NCI-H2196 treated with DMSO at 0.1 percent for 48 hours (cell line): ENCODE data around the gene CCDC80.
"Not testable (repeated sequence)": the region's sequence is repeated elsewhere in the genome, so short reads cannot be mapped to it uniquely, and the experiment has no call there.

Experiments
- DNase-seq: peaks from one replicate; lab custom pipeline; 2025; ENCODE audit not compliant: unreplicated experiment; lab: John Stamatoyannopoulos, UW

CCDC80 gene

DNA sequence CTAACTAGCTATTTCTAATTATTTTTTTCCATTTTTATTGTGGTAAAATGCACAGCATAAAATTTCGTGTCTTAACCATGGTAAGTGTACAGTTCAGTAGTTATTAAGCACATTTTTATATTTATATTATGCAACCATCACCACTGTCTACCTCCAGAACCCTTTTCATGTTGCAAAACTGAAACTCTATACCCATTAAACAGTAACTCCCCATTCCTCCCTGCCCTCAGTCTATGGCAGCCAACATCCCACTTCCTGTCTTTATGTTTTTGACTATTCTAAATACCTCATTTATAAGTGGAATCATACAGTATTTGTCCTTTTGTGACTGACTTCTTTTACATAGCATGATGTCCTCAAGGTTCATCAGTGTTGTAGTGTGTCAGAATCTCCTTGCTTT is 53.6 kb downstream of the CCDC80 start:
- no peak for DNase-seq

DNA sequence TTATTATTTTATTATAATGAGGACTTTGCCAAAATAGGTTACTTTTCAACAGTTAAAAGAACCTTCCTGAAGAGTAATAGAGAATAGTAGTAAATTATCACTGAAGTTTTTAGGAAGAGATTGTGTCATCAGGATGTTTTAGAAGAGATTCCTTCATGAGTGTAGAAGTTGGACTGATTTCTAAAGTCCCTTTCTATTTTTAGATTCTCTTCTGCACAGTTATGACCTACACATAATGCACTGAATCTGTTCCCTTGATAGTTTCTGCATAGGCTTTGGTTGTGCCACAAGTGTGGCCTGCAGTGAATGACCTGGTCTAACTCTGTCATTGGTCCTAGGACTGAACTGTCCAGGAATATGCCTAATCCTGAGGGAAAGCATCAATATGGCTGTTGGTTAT is 55.2 kb downstream of the CCDC80 start:
- DNase-seq = no peak

DNA sequence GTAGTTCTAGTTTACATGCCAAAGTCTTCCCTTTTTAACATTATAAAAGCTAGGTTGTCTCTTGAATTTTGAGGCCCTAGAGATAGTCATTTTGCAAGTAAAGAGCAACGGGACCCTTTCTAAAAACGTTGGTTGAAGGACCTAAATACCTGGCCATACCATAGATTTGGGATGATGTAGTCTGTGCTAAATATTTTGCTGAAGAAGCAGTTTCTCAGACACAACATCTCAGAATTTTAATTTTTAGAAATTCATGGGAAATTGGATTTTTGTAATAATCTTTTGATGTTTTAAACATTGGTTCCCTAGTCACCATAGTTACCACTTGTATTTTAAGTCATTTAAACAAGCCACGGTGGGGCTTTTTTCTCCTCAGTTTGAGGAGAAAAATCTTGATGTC is 57.8 kb downstream of the CCDC80 start:
- DNase-seq = no peak

DNA sequence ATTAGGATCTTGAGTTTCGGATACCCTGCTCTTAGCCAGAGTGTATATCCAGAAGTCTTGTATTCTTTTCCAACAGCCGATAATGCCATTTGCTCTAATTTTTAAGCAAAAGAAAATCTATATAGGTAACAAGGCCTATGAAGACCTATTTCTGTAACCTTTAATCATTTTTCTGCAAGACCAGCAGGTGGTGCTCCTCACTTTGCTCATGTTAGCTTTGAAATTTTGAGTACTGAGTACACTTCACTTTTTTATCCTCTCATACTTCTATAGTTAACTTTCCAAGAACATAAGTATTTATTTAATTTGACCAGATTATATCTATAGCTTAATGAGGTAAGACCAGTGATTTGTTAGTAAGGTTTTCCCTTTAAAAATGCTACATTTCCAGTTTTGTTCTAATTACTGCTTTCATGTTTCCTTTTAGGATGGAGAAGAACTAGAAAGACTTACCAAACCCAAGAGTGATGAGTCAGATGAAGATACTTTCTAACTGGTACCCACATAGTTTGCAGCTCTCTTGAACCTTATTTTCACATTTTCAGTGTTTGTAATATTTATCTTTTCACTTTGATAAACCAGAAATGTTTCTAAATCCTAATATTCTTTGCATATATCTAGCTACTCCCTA is 58.6 kb downstream of the CCDC80 start:
- DNase-seq = peak; percentile 58

DNA sequence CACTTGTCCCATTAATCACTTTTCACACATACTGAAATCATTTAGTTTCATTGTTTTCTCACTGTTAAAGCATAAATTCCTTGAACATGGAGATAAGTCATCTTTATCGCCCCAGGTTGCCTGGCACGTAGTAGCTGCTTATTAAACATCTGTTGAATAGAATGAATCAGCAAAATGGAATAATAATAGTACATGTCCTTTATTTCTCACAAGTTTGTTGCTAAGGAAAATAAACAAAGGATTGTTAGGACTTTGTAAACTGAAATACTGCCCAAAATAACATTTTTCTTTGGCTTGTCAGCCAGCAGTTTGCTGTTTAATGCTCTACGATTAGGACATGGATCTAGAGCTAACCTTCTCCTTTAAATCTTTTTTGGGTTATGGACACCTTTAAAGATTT is 61.2 kb downstream of the CCDC80 start:
- DNase-seq = no peak

DNA sequence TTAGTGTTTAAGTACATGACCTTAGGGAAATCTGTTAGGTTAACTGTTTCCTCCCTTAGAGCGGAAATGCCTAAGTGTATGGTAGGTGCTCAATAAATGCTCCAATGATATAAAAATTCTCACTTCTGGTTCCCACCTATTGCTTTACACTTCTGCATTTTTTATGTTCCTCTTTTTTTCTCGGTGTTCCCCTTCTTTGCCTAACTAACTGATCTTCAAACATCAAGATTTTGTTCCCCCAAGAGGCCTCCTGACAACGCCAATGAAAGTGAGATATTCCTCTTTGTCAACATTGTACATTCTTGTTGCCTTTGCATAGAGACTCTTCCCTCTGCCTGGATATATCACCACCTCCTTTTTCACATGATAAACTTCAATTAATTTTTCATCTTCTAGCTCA is 61.7 kb downstream of the CCDC80 start:
- DNase-seq = no peak

DNA sequence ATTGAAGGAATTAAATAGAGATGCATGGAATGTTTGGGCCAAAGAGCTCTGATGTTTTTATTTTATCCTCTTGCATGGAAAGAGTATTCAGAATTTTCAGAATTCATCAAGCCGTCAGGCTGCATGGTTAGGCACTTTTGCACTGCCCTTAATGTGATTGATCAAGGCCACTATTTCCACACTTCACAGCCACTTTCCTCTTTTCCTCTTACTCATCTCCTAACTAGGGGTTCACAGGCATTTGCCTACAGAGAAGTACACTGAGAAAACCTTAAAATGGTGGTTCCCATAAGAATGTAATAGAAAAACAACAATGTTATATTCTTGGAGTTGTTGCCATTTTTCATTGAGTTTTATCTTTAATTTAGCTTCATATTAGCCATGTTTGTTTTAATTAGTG is 68.2 kb downstream of the CCDC80 start:
- DNase-seq = no peak

DNA sequence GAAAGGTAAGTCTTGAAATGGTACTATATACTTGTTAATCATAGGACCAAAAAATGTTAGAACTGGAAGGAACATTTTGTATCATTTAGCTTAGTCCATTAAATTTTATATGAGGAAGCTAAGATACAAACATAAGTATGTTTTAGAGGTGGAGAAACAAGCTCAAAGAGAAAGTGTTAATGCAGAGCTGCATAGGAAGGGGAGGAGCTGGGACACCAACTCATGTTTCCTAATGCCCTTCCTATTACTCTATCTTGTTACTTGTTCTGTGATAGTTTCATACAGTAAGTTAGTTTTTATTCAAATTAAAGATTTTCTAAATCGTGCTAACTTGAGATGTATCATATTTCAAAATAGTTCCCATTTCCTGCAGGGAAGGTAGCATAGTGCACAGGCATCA is 71.7 kb downstream of the CCDC80 start:
- no peak for DNase-seq

DNA sequence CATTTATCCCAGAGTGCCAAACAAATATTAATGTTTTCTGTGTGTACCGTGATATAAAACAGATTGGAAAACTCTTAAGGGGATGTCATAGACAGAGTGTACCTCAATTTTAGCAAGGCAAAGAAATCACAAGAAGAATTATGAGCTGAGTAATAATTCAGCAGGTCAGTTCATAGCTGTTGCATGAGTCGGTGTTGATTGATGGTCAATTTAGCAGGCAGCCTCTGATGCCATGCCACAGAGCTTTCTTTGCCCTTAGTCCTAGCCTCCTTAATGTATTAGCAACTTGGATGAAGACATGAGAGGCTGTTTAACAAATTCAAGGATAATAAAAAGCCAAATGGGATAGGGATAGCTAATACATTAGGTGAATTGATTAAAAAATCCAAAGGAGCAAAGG is 72.3 kb downstream of the CCDC80 start:
- DNase-seq = no peak

DNA sequence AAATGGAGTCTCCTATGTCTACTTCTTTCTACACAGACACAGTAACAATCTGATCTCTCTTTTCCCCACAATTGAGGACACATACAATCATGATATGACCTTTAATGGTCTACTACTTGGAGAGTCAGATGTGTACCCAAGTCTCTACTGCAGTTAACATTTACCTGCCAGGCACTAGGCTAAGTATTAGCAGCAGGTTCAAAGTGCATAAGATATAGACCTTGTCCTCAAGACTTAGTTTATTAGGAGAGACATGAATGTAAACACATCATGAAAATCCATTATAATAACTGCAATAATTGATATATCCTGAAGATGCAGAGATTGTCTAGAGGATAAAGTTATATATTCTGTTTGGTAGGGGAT is 76.0 kb downstream of the CCDC80 start:
- DNase-seq = no peak

DNA sequence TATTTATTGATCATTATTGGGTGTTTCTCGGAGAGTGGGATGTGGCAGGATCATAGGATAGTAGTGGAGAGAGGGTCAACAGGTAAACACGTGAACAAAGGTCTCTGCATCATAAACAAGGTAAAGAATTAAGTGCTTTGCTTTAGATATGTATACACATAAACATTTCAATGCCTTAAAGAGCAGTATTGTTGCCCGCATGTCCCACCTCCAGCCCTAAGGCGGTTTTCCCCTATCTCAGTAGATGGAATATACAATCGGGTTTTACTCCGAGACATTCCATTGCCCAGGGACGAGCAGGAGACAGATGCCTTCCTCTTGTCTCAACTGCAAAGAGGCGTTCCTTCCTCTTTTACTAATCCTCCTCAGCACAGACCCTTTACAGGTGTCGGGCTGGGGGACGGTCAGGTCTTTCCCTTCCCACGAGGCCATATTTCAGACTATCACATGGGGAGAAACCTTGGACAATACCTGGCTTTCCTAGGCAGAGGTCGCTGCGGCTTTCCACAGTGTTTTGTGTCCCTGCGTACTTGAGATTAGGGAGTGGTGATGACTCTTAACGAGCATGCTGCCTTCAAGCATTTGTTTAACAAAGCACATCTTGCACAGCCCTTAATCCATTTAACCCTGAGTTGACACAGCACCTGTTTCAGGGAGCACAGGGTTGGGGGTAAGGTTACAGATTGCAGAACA is 76.5 kb downstream of the CCDC80 start:
- not testable (repeated sequence) for DNase-seq

DNA sequence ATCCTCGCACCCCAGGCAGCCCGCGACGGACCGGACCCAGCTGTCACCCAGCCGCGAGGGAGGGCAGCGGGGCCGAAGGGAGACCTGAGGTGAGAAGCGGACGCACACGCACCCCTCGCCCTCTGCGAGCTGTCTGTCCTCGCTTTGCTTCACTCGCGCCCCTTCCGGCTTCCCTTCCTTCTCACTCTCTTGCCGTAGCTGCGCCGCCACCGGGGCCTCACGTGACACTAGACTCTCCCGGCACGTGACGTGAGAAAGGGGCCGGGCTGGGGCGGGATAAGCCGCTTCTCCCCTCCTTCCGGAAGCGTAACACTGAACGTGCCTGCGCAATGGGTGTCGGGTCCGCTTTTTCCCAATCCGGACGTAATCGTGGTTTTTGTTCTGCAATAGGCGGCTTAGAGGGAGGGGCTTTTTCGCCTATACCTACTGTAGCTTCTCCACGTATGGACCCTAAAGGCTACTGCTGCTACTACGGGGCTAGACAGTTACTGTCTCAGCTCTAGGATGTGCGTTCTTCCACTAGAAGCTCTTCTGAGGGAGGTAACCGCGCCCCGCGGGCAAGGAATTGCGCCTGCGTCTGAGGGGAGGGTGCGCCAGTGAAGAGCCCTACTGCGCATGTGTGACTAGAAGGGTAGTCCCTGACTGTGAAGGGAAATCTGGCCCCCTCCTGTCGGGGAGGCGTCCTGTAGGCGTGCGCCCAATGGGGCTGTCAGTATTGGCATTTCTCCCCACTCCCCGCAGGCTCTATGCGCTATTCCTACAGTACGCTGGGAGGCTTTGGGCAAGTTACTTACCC is 79.0 kb downstream of the CCDC80 start, which contains the start of the genes ATG3 and SLC35A5:
Gene ATG3, minus strand, starts transcription at position 229 of the 796 bp plus-strand sequence. CDS start 434 bp downstream, outside the sequence.
Gene SLC35A5, plus strand, starts transcription at position 312 of the 796 bp plus-strand sequence. CDS start 1,359 bp downstream, outside the sequence.
- DNase-seq = peak; percentile 96

DNA sequence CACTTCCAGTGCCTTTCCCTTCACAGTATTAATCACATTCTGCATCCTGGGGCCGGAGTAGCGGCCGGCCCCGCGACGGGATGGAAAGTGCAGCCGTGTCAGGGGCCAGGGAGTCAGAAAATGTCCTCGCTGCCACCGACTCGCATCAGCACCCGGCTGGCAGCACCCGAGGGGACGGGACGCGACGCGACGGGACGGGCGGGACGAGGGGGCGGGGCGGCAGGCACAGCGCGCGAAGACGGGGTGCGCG is 79.5 kb downstream of the CCDC80 start:
- no peak for DNase-seq

DNA sequence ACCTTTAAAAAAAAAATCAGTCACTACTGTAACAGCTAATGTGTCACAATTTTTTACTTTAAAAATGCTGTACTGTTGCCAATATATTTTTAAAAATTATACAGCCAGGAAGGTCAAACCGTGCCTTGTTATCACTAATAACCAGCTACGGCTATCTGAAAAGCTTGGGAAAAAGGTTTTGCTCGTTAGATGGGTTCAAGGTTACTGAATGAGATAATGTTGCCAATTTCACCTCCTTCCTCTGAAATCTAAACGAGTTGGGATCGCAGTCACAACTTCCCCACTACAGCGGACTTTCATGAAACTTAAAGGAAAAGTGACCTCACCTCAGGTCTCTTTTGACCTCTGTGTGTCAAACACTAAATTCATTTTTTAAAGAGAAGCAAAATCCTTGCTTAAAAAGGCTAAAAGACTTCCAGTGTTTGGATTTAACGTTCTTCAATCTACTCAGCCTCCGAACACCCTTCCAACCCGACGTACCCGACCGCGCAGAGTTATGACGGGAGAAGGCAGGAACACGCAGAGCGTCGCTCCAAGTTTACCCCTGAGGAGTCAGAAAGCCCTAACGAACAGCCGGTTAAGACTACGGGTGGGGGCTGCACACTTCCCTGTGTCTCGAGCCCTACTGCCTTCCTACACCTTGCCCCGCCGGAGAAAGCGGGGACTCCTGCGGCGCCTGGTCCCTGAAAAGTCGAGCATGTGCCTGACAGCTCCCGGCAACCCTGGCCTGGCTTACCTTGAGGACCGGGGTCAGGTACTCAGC is 80.0 kb downstream of the CCDC80 start:
- peak; percentile 62 for DNase-seq

DNA sequence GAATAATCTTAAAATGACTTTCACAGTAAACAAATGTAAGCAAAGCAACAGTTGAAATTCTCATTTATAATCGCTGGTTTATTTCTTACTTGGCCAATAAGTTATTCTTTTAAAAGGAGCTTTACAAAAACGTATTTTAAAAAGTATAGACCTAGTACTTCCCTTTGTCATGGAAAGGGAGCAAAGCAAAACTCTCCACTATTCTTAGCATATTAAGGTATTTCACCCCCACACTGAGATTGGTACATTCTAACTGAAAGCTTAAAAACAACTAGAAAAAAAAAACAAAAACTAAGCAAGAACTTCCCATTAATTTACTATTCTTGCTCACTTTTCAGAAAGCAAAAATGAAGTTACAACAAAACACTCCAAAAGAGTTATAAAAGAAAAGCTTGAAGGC is 80.6 kb downstream of the CCDC80 start:
- DNase-seq = no peak

DNA sequence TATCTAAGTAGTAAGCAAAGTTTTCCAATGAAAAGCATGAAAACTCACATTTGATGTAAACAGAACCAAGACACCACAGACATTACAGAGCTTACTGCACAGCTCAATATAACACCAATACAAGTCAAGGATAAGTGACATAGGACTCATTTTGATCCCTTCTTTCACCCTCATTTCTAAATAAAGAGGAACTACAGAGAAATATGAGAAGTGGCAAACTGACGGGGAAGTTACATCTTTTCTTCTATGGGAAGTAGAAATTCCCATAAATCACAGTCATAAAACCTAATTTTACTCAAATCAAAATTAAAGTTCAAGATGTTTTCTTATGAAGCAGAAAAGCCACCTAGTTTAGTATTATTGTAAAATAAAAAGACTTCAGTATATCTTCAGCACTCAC is 83.0 kb downstream of the CCDC80 start:
- no peak for DNase-seq

DNA sequence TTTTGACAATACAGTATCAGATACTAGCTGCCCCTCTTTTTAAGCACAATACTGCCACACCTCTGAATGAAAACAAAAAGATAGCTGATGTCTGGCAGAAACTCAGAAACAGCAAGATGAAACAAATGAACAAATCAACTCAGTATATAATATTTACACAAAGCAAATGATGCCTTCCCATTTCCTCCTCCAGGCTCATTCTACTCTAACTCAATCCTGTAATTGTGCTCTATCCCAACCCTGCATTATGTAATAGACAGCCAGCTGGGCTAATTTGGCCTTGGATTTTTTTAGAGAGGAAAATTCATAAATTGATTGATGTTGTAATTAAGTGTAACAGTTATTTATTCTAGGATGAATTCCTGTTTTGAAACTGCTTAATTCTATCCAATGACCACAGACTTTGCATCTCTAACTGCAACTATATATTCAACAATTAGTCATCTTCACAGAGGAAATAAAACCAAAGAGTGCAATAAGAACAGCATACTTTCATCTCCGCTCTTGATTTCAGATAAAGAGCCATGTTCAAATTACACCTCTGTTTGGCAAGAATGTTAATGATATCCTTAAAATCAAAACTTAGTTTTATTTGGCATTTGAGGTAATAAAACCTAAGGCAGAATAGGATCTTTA is 85.3 kb downstream of the CCDC80 start:
- peak; percentile 31 for DNase-seq

DNA sequence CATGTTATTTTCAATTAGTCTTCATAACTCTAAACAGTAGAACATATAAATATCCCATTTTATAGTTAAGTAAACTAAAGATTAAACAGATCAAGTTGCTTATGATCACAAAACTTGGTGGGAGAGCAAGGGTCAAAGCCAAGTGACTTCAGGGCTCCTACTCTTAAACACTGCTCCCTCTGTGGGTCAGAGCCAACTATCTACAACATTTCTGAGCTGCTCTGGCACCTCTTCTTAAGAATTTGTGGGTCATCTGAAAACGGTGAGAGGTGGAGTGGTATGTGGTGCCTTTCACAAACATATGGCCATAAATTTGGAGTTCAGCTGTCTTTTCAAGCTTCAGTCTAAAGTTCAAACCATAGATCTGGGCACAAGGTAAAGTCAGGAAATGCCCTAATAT is 90.1 kb downstream of the CCDC80 start:
- no peak for DNase-seq
